WI38 (cell line): ENCODE data around the gene DEF6.

ENCODE experiments used
- H3K4me3 ChIP-seq: 2 replicates; pipeline ENCODE4 v1.5.1; 2011; ENCODE audit warnings: low read depth, mild to moderate bottlenecking, control low read depth, low read length
- TF ChIP-seq, protein P1 (sequence below): IDR thresholded peaks from 2 replicates; pipeline ENCODE4 v1.5.1; 2012; ENCODE audit warnings: low read depth, mild to moderate bottlenecking, control low read depth, low read length

The DEF6 gene

DNA sequence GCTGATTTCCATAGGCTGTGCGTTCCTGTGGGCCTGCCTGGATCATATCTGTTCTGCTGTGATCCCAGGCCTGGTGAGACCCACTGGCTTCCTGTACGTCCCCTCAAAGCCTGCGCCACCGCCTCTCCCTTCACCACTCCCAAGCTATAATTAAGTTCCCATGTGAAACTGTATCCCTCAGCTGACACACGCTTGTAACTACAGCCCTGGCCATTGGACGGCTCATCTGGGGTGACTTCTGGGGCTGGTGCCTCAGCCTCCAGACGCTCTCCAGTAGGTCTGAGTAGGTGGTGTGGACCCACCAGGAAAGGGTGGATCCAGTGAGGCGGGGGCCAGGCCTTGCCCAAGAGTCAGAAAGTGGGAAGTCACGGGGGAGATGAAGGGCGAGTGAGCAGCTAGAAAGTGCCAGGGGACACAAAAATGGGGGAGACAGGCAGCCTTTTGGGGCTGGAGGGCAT is 65.7 kb downstream of the DEF6 start:
- TF ChIP-seq, protein P1, sequence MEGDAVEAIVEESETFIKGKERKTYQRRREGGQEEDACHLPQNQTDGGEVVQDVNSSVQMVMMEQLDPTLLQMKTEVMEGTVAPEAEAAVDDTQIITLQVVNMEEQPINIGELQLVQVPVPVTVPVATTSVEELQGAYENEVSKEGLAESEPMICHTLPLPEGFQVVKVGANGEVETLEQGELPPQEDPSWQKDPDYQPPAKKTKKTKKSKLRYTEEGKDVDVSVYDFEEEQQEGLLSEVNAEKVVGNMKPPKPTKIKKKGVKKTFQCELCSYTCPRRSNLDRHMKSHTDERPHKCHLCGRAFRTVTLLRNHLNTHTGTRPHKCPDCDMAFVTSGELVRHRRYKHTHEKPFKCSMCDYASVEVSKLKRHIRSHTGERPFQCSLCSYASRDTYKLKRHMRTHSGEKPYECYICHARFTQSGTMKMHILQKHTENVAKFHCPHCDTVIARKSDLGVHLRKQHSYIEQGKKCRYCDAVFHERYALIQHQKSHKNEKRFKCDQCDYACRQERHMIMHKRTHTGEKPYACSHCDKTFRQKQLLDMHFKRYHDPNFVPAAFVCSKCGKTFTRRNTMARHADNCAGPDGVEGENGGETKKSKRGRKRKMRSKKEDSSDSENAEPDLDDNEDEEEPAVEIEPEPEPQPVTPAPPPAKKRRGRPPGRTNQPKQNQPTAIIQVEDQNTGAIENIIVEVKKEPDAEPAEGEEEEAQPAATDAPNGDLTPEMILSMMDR, result no peak
- no peak overlapping the region for H3K4me3 ChIP-seq

DNA sequence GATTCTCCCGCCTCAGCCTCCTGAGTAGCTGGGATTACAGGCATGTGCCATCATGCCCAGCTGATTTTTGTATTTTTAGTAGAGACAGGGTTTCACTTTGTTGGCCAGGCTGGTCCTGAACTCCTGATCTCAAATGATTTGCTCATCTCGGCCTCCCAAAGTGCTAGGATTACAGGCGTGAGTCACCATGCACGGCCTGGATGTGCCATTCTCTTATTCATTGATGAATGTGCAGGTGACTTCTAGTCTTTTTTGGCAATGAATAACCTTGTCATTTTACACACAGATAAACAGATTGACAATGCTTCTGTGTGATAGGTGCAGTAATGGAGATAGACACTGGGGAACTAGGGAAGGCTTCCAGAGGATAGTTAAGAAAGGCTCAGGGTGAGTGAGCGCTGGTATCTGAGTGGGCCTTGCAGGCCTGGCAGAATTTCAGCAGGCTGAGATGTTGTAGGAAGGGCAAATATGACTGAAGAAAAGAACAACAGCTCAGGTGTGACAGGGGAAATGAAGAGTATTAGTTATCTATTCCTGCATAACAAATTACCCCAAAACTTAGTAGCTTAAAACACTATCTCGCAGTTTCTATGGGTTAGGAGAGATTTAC is 68.1 kb downstream of the DEF6 start:
- TF ChIP-seq, protein P1, result no peak
- no peak overlapping the region for H3K4me3 ChIP-seq

DNA sequence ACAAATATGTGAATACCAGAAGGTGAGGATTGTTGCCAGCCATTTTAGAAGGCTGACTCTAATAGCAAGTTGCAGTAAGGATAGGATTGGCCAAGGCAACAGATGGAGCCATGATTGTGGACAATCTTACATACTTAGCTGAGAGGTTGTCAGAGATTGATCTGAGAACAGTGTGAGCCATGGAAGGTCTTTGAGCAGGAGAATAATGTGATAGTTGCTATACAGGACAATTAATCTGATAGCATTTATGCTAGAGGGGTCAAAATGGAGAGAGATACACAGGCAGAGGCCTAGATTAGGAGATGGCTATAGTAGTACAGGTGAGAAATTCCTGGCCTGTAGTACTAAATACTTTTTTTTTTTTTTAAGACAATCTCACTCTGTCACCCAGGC is 68.6 kb downstream of the DEF6 start:
- no peak overlapping the region for H3K4me3 ChIP-seq
- TF ChIP-seq, protein P1, result no peak

DNA sequence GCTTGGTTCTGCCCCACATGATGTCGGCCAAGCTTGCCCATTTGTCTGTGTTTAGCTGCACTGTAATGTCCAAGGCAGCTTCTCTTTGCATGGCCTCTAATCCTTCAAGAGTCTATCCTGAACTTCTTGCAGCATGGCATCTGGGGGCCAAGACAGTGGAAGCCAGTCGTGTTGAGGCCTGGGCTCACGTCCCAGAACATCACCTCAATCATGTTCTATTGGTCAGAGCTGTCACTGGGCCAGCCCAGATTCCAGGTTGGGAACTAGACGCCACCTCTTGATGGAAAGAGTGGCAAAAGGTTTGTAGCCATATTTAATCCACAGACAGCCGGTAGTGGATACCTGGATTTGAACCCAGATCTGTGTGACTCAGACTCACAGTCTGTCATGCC is 70.0 kb downstream of the DEF6 start:
- no peak overlapping the region for H3K4me3 ChIP-seq
- TF ChIP-seq, protein P1, result no peak

DNA sequence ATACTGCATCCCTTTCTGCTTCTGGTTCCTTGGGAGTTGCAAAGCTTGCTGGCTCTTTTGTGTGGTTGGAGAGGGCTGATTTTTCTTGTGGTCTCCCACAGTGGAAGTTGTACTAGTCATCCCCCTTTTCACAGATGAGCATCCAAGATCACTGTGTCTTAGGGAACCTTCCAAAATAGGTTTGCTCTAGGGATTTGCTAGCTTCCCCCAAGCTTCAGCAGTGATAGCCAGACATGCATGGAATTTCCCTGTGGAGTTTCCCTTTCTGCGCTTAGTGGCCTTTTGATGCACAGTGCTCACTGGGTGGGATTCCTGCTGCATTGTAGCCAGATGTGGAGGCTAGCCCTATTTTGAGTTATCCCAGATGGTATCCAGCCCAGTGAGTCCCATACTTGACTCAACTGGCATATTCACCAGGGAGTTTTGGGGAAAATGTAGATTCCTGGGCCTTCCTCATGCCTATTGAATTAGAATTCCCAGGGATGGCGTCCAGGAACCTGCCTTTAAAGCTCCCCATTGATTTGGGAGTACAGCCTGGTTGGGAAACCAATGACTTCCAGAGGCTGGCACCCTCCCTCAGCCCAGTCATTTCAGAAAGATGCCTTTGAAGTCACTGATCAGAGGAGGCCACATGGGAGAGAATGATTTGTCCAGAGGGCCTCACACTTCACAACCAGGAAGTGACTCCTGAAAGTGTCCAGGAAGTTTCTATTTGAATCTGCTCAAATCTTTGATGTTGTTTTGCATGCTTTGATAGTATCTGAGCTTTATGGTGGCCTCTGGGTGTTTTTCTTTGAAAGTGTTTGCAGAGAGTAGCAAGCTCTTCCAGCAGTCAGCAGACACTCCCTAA is 70.6 kb downstream of the DEF6 start:
- TF ChIP-seq, protein P1, result no peak
- no peak overlapping the region for H3K4me3 ChIP-seq

DNA sequence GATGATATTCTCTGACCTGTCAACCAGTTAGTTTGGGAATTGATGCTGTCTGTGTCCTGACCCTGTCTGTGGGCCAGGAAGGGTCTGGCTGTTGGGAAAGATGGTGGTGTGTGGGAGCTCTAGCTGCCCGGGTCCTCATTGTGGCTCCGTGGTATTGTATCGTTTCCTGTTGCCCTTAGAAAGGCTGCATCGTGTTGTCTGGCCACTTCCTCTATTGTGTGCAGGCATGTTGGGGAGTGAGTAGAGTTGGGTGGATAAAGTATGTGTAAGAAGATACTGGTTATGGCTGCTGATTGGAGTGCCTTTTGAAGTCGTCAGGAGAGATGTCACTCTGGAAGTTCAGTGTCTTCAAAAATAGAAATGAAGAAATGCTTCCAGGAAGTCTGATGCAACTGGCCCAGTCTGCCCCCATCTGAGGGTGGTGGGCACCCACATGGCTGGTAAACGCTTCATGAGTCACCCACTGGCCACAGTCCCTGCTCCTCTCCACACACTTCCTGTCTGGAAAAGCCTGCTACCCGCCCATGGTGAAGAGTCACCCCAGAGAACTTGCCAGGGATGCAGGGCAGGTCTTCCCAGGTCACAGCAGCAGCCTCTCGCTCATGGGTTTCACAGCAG is 72.6 kb downstream of the DEF6 start:
- no peak overlapping the region for H3K4me3 ChIP-seq

More for the DNA sequence above, 72.6 kb downstream of the DEF6 start:
- TF ChIP-seq, protein P1, result no peak
